H1 (cell line): ENCODE results near the gene GNAI2. TPM values are rescaled to one million over a fixed set of nuclear protein-coding genes. Genes with fewer than 3 reads are reported as not detected.

Source experiments
- CTCF ChIA-PET: fragments of 300-600 bp; sonication (Branson Sonifier 250); formaldehyde crosslinking; loops from one replicate; lab custom pipeline; 2021; ENCODE audit not compliant: partially characterized antibody; lab: Charles Lee
- POLR2A ChIA-PET: fragments of 300-600 bp; sonication (Branson Sonifier 250); formaldehyde crosslinking; loops from one replicate; lab custom pipeline; 2021; ENCODE audit warnings: inconsistent platforms; ENCODE audit not compliant: partially characterized antibody; lab: Charles Lee
- DNase-seq, 2 experiments: peaks; one replicate each; pipeline versions ENCODE4 v3.0.0 to v3.0.0-alpha.2; 2010 to 2022; ENCODE audit warnings: low spot score in 2 of 2, low read depth in 1 of 2, mixed read lengths in 1 of 2
- FAIRE-seq: peaks from 2 replicates; lab custom pipeline; 2011; peaks lifted over from hg19 to GRCh38; lab: Jason Lieb, UNC
- H2AFZ ChIP-seq: 2 replicates; pipeline ENCODE4 v1.8.1; 2012; ENCODE audit warnings: low read length, inconsistent platforms
- H2AK5ac ChIP-seq: 2 replicates; pipeline ENCODE4 v1.6.1; 2013; ENCODE audit warnings: low read depth, low read length
- H2BK120ac ChIP-seq: replicated peaks from 2 replicates; pipeline ENCODE3; 2013; ENCODE audit warnings: low read depth, low read length, inconsistent platforms
- H2BK12ac ChIP-seq: 2 replicates; pipeline ENCODE4 v1.6.1; 2013; ENCODE audit warnings: low read depth, low read length
- H2BK15ac ChIP-seq: 2 replicates; pipeline ENCODE4 v1.6.1; 2013; ENCODE audit warnings: low read length
- H2BK20ac ChIP-seq: 2 replicates; pipeline ENCODE4 v1.6.1; 2013; ENCODE audit warnings: low read length
- H2BK5ac ChIP-seq: 2 replicates; pipeline ENCODE4 v1.6.1; 2013; ENCODE audit warnings: low read depth, low read length
- H3K14ac ChIP-seq: 2 replicates; pipeline ENCODE4 v1.6.1; 2013; ENCODE audit warnings: inconsistent platforms; ENCODE audit not compliant: insufficient read length
- H3K18ac ChIP-seq: 2 replicates; pipeline ENCODE4 v1.6.1; 2013; ENCODE audit warnings: low read length; ENCODE audit errors: extremely low read depth
- H3K23ac ChIP-seq: 2 replicates; pipeline ENCODE4 v1.6.1; 2013; ENCODE audit warnings: inconsistent platforms; ENCODE audit not compliant: insufficient read length
- H3K23me2 ChIP-seq: 2 replicates; pipeline ENCODE4 v1.6.1; 2013; ENCODE audit warnings: low read depth, low read length
- H3K27ac ChIP-seq: 2 replicates; pipeline ENCODE4 v1.6.1; 2011; ENCODE audit warnings: low read depth, low read length, inconsistent platforms
- H3K27me3 ChIP-seq, 4 experiments: replicated peaks in 1 of 4; 1 replicate in 1 of 4; 2 replicates in 3 of 4; pipeline versions ENCODE4 v1.6.1 to v1.8.1; 2011 to 2013; ENCODE audit warnings: low read length in 3 of 4, mild to moderate bottlenecking in 3 of 4, inconsistent platforms in 2 of 4, mixed read lengths in 2 of 4, moderate library complexity in 1 of 4; ENCODE audit not compliant: control insufficient read depth in 3 of 4, insufficient read depth in 3 of 4; ENCODE audit errors: extremely low read depth in 1 of 4
- H3K36me3 ChIP-seq, 4 experiments: 2 replicates each; pipeline versions ENCODE4 v1.6.1 to v1.8.1; 2011 to 2013; ENCODE audit warnings: mild to moderate bottlenecking in 4 of 4, low read length in 3 of 4, moderate library complexity in 2 of 4, control low read depth in 1 of 4, inconsistent platforms in 1 of 4; ENCODE audit not compliant: insufficient read depth in 4 of 4, control insufficient read depth in 2 of 4
- H3K4ac ChIP-seq: replicated peaks from 2 replicates; pipeline ENCODE3; 2013; ENCODE audit warnings: low read length, low read depth, mixed read lengths, inconsistent platforms; ENCODE audit not compliant: insufficient read length
- H3K4me1 ChIP-seq, 4 experiments: replicated peaks in 1 of 4; 1 replicate in 1 of 4; 2 replicates in 3 of 4; pipeline versions ENCODE4 v1.6.1 to v1.8.1; 2011 to 2013; ENCODE audit warnings: low read length in 3 of 4, inconsistent platforms in 2 of 4, mixed read lengths in 1 of 4; ENCODE audit not compliant: insufficient read depth in 4 of 4, control insufficient read depth in 3 of 4
- H3K4me2 ChIP-seq, 2 experiments: 2 replicates each; pipeline versions ENCODE4 v1.6.1 to v1.8.1; 2011 to 2013; ENCODE audit warnings: low read depth in 2 of 2, low read length in 2 of 2, control low read depth in 1 of 2, inconsistent platforms in 1 of 2, mild to moderate bottlenecking in 1 of 2; ENCODE audit not compliant: insufficient read depth in 1 of 2
- H3K4me3 ChIP-seq, 4 experiments: fragments of 200-600, 300-600 bp in 1 of 4; sonication (generic), shearing (Covaris generic), sonication (Bioruptor Twin) in 1 of 4; 2 replicates each; pipeline versions ENCODE4 v1.5.1 to v1.8.1; 2011 to 2016; ENCODE audit warnings: low read length in 4 of 4, low read depth in 3 of 4, control low read depth in 2 of 4, inconsistent platforms in 2 of 4, mild to moderate bottlenecking in 2 of 4, mixed read lengths in 1 of 4, moderate library complexity in 1 of 4; ENCODE audit not compliant: insufficient read depth in 2 of 4; ENCODE audit errors: extremely low read depth in 1 of 4
- H3K56ac ChIP-seq: replicated peaks from 2 replicates; pipeline ENCODE3; 2013; ENCODE audit warnings: low read depth, mild to moderate bottlenecking, mixed read lengths, low read length, inconsistent platforms; ENCODE audit not compliant: insufficient read length
- H3K79me1 ChIP-seq: 2 replicates; pipeline ENCODE4 v1.6.1; 2013; ENCODE audit warnings: low read depth, low read length, control low read depth
- H3K79me2 ChIP-seq, 2 experiments: 2 replicates each; pipeline versions ENCODE4 v1.6.1 to v1.8.1; 2012 to 2013; ENCODE audit warnings: low read length in 2 of 2, mild to moderate bottlenecking in 2 of 2, inconsistent platforms in 1 of 2; ENCODE audit not compliant: insufficient read depth in 2 of 2, control insufficient read depth in 1 of 2
- H3K9ac ChIP-seq, 4 experiments: replicated peaks in 1 of 4; 1 replicate in 1 of 4; 2 replicates in 3 of 4; pipeline versions ENCODE4 v1.6.1 to v1.8.1; 2011 to 2013; ENCODE audit warnings: low read depth in 3 of 4, low read length in 3 of 4, control low read depth in 2 of 4, mild to moderate bottlenecking in 2 of 4, moderate library complexity in 2 of 4, inconsistent platforms in 1 of 4; ENCODE audit errors: extremely low read depth in 1 of 4
- H3K9me3 ChIP-seq, 2 experiments: 2 replicates each; pipeline versions ENCODE4 v1.6.1 to v1.8.1; 2012 to 2013; ENCODE audit warnings: mild to moderate bottlenecking in 2 of 2, moderate library complexity in 2 of 2, control low read depth in 1 of 2, inconsistent platforms in 1 of 2, low read depth in 1 of 2, low read length in 1 of 2, mixed read lengths in 1 of 2; ENCODE audit not compliant: insufficient read depth in 2 of 2
- H4K20me1 ChIP-seq, 2 experiments: replicated peaks in 1 of 2; 2 replicates each; pipeline versions ENCODE3 to v1.8.1; 2011 to 2013; ENCODE audit warnings: inconsistent platforms in 2 of 2, low read length in 2 of 2, mild to moderate bottlenecking in 1 of 2; ENCODE audit not compliant: insufficient read depth in 2 of 2, control insufficient read depth in 1 of 2
- H4K5ac ChIP-seq: 2 replicates; pipeline ENCODE4 v1.6.1; 2013; ENCODE audit warnings: low read length, low read depth, mixed read lengths, inconsistent platforms; ENCODE audit not compliant: insufficient read length
- H4K8ac ChIP-seq: 2 replicates; pipeline ENCODE4 v1.8.0; 2013; ENCODE audit warnings: mild to moderate bottlenecking, moderate library complexity, low read length, inconsistent platforms; ENCODE audit not compliant: insufficient read depth; ENCODE audit errors: extremely low read depth
- H4K91ac ChIP-seq: replicated peaks from 2 replicates; pipeline ENCODE3; 2013; ENCODE audit warnings: low read length, mixed read lengths, inconsistent platforms; ENCODE audit not compliant: insufficient read length
- CBX5 ChIP-seq: fragments of 300-800, 300-1000 bp; sonication (generic); IDR thresholded peaks from 2 replicates; pipeline ENCODE4 v1.7.1; 2016; ENCODE audit warnings: antibody characterized with exemption, low read length, low read depth
- CTBP2 ChIP-seq: IDR thresholded peaks from 2 replicates; pipeline ENCODE4 v1.7.0; 2011; ENCODE audit warnings: borderline replicate concordance, mild to moderate bottlenecking, moderate library complexity, mixed read lengths, low read length; ENCODE audit not compliant: insufficient read depth, insufficient read length
- E2F6 ChIP-seq: IDR thresholded peaks from 2 replicates; pipeline ENCODE4 v1.6.1; 2012; ENCODE audit warnings: inconsistent platforms
- EZH2 ChIP-seq: fragments of 200-600 bp; sonication (generic); IDR thresholded peaks from 2 replicates; pipeline ENCODE4 v1.7.1; 2012; ENCODE audit warnings: low read depth, mild to moderate bottlenecking, moderate library complexity, low read length, inconsistent platforms; ENCODE audit not compliant: severe bottlenecking
- HDAC6 ChIP-seq: IDR thresholded peaks from one replicate; pipeline ENCODE4 v1.7.1; 2012; ENCODE audit warnings: low read depth, mild to moderate bottlenecking, inconsistent platforms, low read length, moderate library complexity
- MAFK ChIP-seq: IDR thresholded peaks from 2 replicates; pipeline ENCODE4 v1.6.1; 2012; ENCODE audit warnings: low read depth, mild to moderate bottlenecking, improper control_type of control experiment, low read length
- POLR2AphosphoS5 ChIP-seq: IDR thresholded peaks from 2 replicates; pipeline ENCODE4 v1.6.1; 2011; ENCODE audit warnings: low read depth, low read length
- RAD21 ChIP-seq, 2 experiments: IDR thresholded peaks in 1 of 2; conservative IDR thresholded peaks in 1 of 2; 2 replicates each; pipeline ENCODE4 v1.6.1; 2011; ENCODE audit warnings: low read depth in 2 of 2, low read length in 2 of 2, improper control_type of control experiment in 1 of 2, inconsistent platforms in 1 of 2, mild to moderate bottlenecking in 1 of 2, moderate library complexity in 1 of 2
- RBBP5 ChIP-seq: IDR thresholded peaks from 2 replicates; pipeline ENCODE4 v1.7.1; 2012; ENCODE audit warnings: low read depth, mild to moderate bottlenecking, inconsistent platforms, low read length, moderate library complexity, borderline replicate concordance
- RXRA ChIP-seq: IDR thresholded peaks from 2 replicates; pipeline ENCODE4 v1.6.1; 2011; ENCODE audit warnings: low read depth, mild to moderate bottlenecking, low read length, moderate library complexity; ENCODE audit not compliant: insufficient read depth
- SAP30 ChIP-seq: fragments of 300-600 bp; sonication (generic); IDR thresholded peaks from 2 replicates; pipeline ENCODE4 v1.7.1; 2012; ENCODE audit warnings: low read length, moderate library complexity, mild to moderate bottlenecking, inconsistent platforms; ENCODE audit not compliant: insufficient read depth, insufficient replicate concordance
- SIX5 ChIP-seq: IDR thresholded peaks from 2 replicates; pipeline ENCODE4 v1.6.1; 2011; ENCODE audit warnings: mild to moderate bottlenecking, low read depth, low read length
- WGBS, 2 experiments: shearing (Covaris generic) in 1 of 2; methylation state at CpG; one replicate each; pipeline versions ENCODE4 v1.1.6 to v1.1.7; 2013 to 2015; ENCODE audit warnings: low lambda C conversion rate in 2 of 2, mixed read lengths in 2 of 2, inconsistent platforms in 1 of 2, low coverage in 1 of 2, missing lambda C conversion rate in 1 of 2; ENCODE audit not compliant: insufficient replicate concordance in 2 of 2, insufficient coverage in 1 of 2, insufficient read length in 1 of 2; ENCODE audit errors: extremely low coverage in 1 of 2, missing lambda C conversion rate in 1 of 2; 5-methylcytosine and 5-hydroxymethylcytosine counted together
- polyA plus RNA-seq, 7 experiments: library from polyadenylated mRNA; depleted of rRNA in 3 of 7; stranded (reverse) in 5 of 7; unstranded in 2 of 7; fragments of >200 nt in 5 of 7; fragments of 200-250 nt in 2 of 7; gene quantifications; 1 replicate in 5 of 7; 2 replicates in 1 of 7; 4 replicates in 1 of 7; pipeline versions ENCODE4 v1.2.1 to v1.2.3, GENCODE V29; 2011 to 2013; ENCODE audit warnings: missing spikeins in 2 of 7, mixed read lengths in 2 of 7
- total RNA-seq: library from RNA; stranded (reverse); fragmentation: NEBNext Ultra II Directional; extraction: Animal tissue kit (Norgen Biotek cat#: 25700); gene quantifications from 2 replicates; pipeline ENCODE4 v1.2.1, GENCODE V29; 2021

Gene GNAI2
- total and polyA plus RNA-seq, 2 of the 8 experiments (the other 6 are each of a cell fraction or from before 2014, with no cell fraction given): 168 to 539 TPM

- H3K18ac ChIP-seq: no peak overlapping the region
- peaks cover 0 to 1% of the 10 kb centered on the region in 2 experiments for H4K20me1 ChIP-seq
- no peak for FAIRE-seq
- no peak overlapping the region for H4K91ac ChIP-seq
- H4K5ac ChIP-seq: no peak overlapping the region
- DNase-seq: no peak
- no peak overlapping the region for H3K4ac ChIP-seq
- H2BK120ac ChIP-seq: no peak overlapping the region
- H3K79me2 ChIP-seq: no peaks in the 10 kb centered on the region
- H3K23me2 ChIP-seq: peaks cover 4% of the 10 kb centered on the region; the same call in 1 of the 2 replicates
- no peak overlapping the region for H2BK5ac ChIP-seq
- H3K4me3 ChIP-seq: no peak overlapping the region
- no peaks in the 10 kb centered on the region for H3K79me1 ChIP-seq
- H2AK5ac ChIP-seq: 0 out of 2 replicates have a peak overlapping the region, but pooled peaks have one; percentile 11
- H4K8ac ChIP-seq: no peak overlapping the region
- POLR2A ChIA-PET: interaction anchor here (0.6 to 2.1 kb wide), 8 partner anchors 9 to 299 kb away, joined by 3 to 11 read pairs (median 4); partner anchors contain the start of genes IFRD2 and LSMEM2
- peaks cover 0 to 51% (median 37%) of the 10 kb centered on the region in 4 experiments; a peak in 6 of 7 replicates for H3K4me1 ChIP-seq
- H3K56ac ChIP-seq: no peak overlapping the region
- CTCF ChIA-PET: interaction anchor here (0.6 to 53.5 kb wide), 8 partner anchors 10 to 124 kb away, joined by 3 to 2149 read pairs (median 72); partner anchors contain the start of genes GNAI2, GNAT1, LSMEM2 and SLC38A3
- peak overlapping the region in 1 of 2 experiments; percentile 28; a peak in 1 of 4 replicates for H3K4me2 ChIP-seq
- H2BK12ac ChIP-seq: peak overlapping the region; percentile 97; the same call in 1 of the 2 replicates
- no peak overlapping the region for H3K14ac ChIP-seq
- WGBS, 2 experiments: 89% methylated on average over 3 of the region's 3 CpGs; no CpG with 5 or more reads in 1 of the 2 experiments
- no peaks in the 10 kb centered on the region for H3K9me3 ChIP-seq
- no peaks in the 10 kb centered on the region for H3K36me3 ChIP-seq
- H2BK15ac ChIP-seq: peak overlapping the region; percentile 5; the same call in 1 of the 2 replicates
- no peak overlapping the region for H2AFZ ChIP-seq
- peaks cover 1 to 8% (median 3%) of the 10 kb centered on the region in 4 experiments for H3K27me3 ChIP-seq
- H3K9ac ChIP-seq: no peak overlapping the region
- H3K27ac ChIP-seq: no peak overlapping the region
- H2BK20ac ChIP-seq: no peak overlapping the region
- H3K23ac ChIP-seq: no peak overlapping the region
- TF ChIP-seq HDAC6: no peak
- TF ChIP-seq CBX5: no peak
- no peak for TF ChIP-seq E2F6
- no peak for TF ChIP-seq RXRA
- TF ChIP-seq RAD21 (IDR thresholded peaks at IDR 0.05 in 1 of 2, conservative IDR thresholded peaks at IDR 0.05 in 1 of 2; ENCODE audit: low read depth in 2 of 2, low read length in 2 of 2): no peak
- no peak for TF ChIP-seq SIX5
- no peak for TF ChIP-seq MAFK
- no peak for TF ChIP-seq CTBP2
- no peak for TF ChIP-seq RBBP5
- no peak for TF ChIP-seq SAP30
- no peak for TF ChIP-seq EZH2
- no peak for TF ChIP-seq POLR2AphosphoS5
Observed at GRCh38 chr3:50268276-50268675, 32.3 kb downstream of the GNAI2 start.
